Measurements from ENCODE around the gene TMPRSS3. TPM values are rescaled to one million over a fixed set of nuclear protein-coding genes. Genes with fewer than 3 reads are reported as not detected.

Gene TMPRSS3
- total RNA-seq, 1 experiment from 2014 or later, result 2.0 TPM

DNA sequence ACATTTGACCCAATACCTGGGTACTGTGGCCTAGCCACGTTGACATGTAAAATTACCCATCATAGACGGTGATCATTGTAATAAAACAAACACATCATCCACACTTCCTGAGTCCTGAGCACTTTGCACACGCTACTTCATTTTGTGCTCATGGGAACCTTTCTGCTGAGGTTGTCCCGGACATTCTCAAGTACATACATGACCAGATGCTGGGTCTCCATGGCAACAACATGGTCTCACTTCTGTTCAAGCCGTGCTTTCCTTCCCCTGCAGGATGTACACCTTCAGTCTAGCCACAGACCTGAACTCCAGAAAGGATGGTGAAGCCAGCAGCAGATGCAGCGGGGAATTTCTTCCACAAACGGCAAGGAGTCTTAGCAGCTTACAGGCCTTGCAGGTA is 30.6 kb upstream of the TMPRSS3 start:
- no peak for DNase-seq (ENCODE audit: unreplicated experiment)
- no peak for TF ChIP-seq CTCF (IDR thresholded peaks at IDR 0.05; ENCODE audit: unreplicated experiment)
- no peak overlapping the region for H3K4me3 Mint-ChIP-seq (ENCODE audit: unreplicated experiment)
- H3K27me3 Mint-ChIP-seq (ENCODE audit: insufficient read depth, unreplicated experiment), result peaks cover 69% of the 10 kb centered on the region
- no peaks in the 10 kb centered on the region for H3K4me1 Mint-ChIP-seq (ENCODE audit: insufficient read depth, unreplicated experiment)
- intact Hi-C loops (cut with micrococcal nuclease), result no loop called here
- POLR2A ChIA-PET, result interaction anchor here (0.7 kb wide), 1 partner anchor 36 kb away, joined by 3 read pairs; no protein-coding TSS in a partner anchor
- CTCF ChIA-PET, result interaction anchor here (0.6 kb wide), 1 partner anchor 116 kb away, joined by 3 read pairs; no protein-coding TSS in a partner anchor
- no peaks in the 10 kb centered on the region for H3K9me3 Mint-ChIP-seq (ENCODE audit: unreplicated experiment)
- H3K36me3 Mint-ChIP-seq (ENCODE audit: insufficient read depth, unreplicated experiment), result no peaks in the 10 kb centered on the region
- no peak overlapping the region for H3K27ac Mint-ChIP-seq (ENCODE audit: low read depth, unreplicated experiment)
- BruUV-seq (replicated peaks), result no TSS peak

DNA sequence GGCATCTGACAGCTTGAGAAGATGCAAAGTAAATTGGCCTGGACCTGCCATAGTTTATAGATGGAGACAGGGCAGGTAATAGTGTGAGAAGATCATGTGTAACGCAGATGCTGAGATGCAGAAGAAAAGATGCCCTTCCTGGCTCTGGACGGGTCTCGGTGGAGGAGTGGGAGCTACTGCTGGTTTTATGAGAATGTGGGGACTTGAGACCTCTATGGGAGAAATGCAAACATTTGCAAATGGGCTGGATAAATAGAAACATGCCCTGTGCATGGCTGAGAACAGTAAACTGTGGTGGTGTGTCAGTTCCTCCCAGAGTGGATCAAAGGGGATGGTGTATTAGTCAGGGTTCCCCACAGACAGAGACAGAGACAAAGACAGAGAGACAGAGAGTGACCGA is 29.7 kb upstream of the TMPRSS3 start:
- POLR2A ChIA-PET, result no interaction called here
- CTCF ChIA-PET, result no interaction called here
- no peaks in the 10 kb centered on the region for H3K36me3 Mint-ChIP-seq (ENCODE audit: insufficient read depth, unreplicated experiment)
- no peak for TF ChIP-seq CTCF (IDR thresholded peaks at IDR 0.05; ENCODE audit: unreplicated experiment)
- DNase-seq (ENCODE audit: unreplicated experiment), result no peak
- no peaks in the 10 kb centered on the region for H3K9me3 Mint-ChIP-seq (ENCODE audit: unreplicated experiment)
- intact Hi-C loops (cut with micrococcal nuclease), result no loop called here
- no peak overlapping the region for H3K4me3 Mint-ChIP-seq (ENCODE audit: unreplicated experiment)
- peaks cover 77% of the 10 kb centered on the region for H3K27me3 Mint-ChIP-seq (ENCODE audit: insufficient read depth, unreplicated experiment)
- no TSS peak for BruUV-seq (replicated peaks)
- no peak overlapping the region for H3K27ac Mint-ChIP-seq (ENCODE audit: low read depth, unreplicated experiment)
- H3K4me1 Mint-ChIP-seq (ENCODE audit: insufficient read depth, unreplicated experiment), result no peaks in the 10 kb centered on the region

DNA sequence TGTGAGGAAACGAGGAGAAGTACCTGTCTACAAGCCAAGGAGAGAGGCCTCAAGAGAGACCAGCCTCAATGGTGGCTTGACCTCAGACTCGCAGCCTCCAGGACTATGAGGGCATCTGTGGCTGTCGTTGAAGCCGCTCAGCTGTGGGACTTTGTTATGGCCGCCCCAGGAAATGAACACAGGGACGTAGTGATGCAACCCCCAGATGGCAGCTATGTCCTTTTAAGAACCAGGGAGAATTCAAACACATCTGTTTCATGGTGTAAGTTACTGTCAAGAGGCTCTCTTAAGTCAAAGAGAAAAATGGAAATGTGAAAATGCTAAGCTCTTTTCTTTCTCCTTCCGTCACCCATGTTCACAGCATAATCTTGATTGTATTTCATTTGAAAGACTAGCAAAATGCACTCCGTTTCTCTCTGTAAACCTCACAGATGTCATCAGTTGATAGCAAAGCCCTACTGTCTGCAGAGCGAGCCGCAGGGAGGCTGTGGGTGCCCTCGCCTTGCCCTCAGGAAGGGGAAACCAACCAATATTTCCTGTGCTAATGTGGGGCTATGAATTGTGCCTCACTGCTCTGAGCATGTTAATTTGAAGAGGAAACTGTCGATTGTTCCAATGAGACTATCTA is 29.2 kb upstream of the TMPRSS3 start:
- Mint-ChIP-seq H3K27ac (ENCODE audit: low read depth, unreplicated experiment) (no peak overlapping the region), H3K36me3 (ENCODE audit: insufficient read depth, unreplicated experiment) (no peaks in the 10 kb centered on the region), H3K4me3 (ENCODE audit: unreplicated experiment) (no peak overlapping the region), H3K4me1 (ENCODE audit: insufficient read depth, unreplicated experiment) (no peaks in the 10 kb centered on the region), H3K27me3 (ENCODE audit: insufficient read depth, unreplicated experiment) (peaks cover 82% of the 10 kb centered on the region), H3K9me3 (ENCODE audit: unreplicated experiment) (no peaks in the 10 kb centered on the region)
- POLR2A ChIA-PET, result no interaction called here
- CTCF ChIA-PET, result interaction anchor here (1.6 kb wide), 1 partner anchor 8 kb away, joined by 3 read pairs; no protein-coding TSS in a partner anchor
- DNase-seq (ENCODE audit: unreplicated experiment), result no peak
- no TSS peak for BruUV-seq (replicated peaks)
- intact Hi-C loops (cut with micrococcal nuclease), result no loop called here
- no peak for TF ChIP-seq CTCF (IDR thresholded peaks at IDR 0.05; ENCODE audit: unreplicated experiment)

GRCh38 chr21:42423685-42424084 is 27.8 kb upstream of the TMPRSS3 start:
- ChIA-PET CTCF (interaction anchor here (0.6 to 1.6 kb wide), 2 partner anchors 9 to 55 kb away, joined by 3 read pairs; no protein-coding TSS in a partner anchor), POLR2A (interaction anchor here (0.7 kb wide), 1 partner anchor 14 kb away, joined by 4 read pairs; no protein-coding TSS in a partner anchor)
- intact Hi-C loops (cut with micrococcal nuclease), result no loop called here
- peaks cover 88% of the 10 kb centered on the region for H3K27me3 Mint-ChIP-seq (ENCODE audit: insufficient read depth, unreplicated experiment)
- H3K4me3 Mint-ChIP-seq (ENCODE audit: unreplicated experiment), result no peak overlapping the region
- no TSS peak for BruUV-seq (replicated peaks)
- TF ChIP-seq CTCF (IDR thresholded peaks at IDR 0.05; ENCODE audit: unreplicated experiment), result no peak
- no peaks in the 10 kb centered on the region for H3K4me1 Mint-ChIP-seq (ENCODE audit: insufficient read depth, unreplicated experiment)
- no peak overlapping the region for H3K27ac Mint-ChIP-seq (ENCODE audit: low read depth, unreplicated experiment)
- H3K9me3 Mint-ChIP-seq (ENCODE audit: unreplicated experiment), result no peaks in the 10 kb centered on the region
- no peaks in the 10 kb centered on the region for H3K36me3 Mint-ChIP-seq (ENCODE audit: insufficient read depth, unreplicated experiment)
- no peak for DNase-seq (ENCODE audit: unreplicated experiment)

Measured in MCF 10A (cell line).